HCEC 1CT (cell line): ENCODE data around the gene EPS8.
"Not testable (repeated sequence)": the region's sequence is repeated elsewhere in the genome, so short reads cannot be mapped to it uniquely, and the experiment has no call there.

Source experiments
- DNase-seq: peaks from one replicate; pipeline ENCODE4 v3.0.0-alpha.2; 2017

EPS8 gene

GRCh38 chr12:15754233-15754632 lies 35.0 kb downstream of the EPS8 start:
- peak; percentile 55 for DNase-seq

- DNase-seq = peak; percentile 71
Observed at GRCh38 chr12:15752785-15753184, 36.4 kb downstream of the EPS8 start.

DNA sequence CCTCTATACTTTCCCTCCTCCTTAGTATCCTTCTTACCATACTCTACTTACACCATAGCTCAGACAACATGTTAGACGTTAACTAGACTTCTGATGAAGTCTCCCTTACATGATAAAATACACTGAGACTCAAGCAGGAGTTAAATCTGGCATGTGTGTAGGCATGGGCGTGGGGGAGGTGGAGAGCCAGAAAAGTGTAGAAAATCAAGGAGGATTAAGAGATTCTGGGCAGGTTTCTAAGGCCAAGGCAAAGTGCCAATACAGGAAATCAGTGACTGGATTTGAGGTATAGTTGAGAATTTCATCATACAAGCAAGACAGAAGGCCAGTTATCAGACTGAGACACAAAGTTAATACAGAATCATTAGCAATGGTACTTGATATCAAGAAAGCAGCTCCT lies 37.4 kb downstream of the EPS8 start:
- no peak for DNase-seq

GRCh38 chr12:15749937-15750336 lies 39.3 kb downstream of the EPS8 start:
- no peak for DNase-seq

GRCh38 chr12:15741870-15742269 lies 47.3 kb downstream of the EPS8 start:
- DNase-seq = not testable (repeated sequence)

GRCh38 chr12:15741082-15741481 lies 48.1 kb downstream of the EPS8 start:
- DNase-seq = peak; percentile 47

DNA sequence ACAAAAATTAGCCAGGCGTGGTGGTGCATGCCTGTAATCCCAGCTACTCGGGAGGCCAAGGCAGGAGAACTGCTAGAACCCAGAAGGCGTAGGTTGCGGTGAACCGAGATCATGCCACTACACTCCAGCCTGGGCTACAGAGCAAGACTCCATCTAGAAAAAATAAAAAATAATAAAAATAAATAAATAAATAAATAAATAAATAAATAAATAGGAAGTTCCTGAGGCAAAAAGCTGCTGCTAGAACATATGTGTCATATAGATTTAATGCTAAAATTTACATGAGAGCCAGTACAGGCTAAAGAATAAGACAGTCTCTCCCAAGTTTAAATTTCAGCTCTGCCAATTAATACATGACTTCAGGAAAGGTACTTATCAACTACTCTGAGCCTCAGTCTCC lies 48.8 kb downstream of the EPS8 start:
- not testable (repeated sequence) for DNase-seq

DNA sequence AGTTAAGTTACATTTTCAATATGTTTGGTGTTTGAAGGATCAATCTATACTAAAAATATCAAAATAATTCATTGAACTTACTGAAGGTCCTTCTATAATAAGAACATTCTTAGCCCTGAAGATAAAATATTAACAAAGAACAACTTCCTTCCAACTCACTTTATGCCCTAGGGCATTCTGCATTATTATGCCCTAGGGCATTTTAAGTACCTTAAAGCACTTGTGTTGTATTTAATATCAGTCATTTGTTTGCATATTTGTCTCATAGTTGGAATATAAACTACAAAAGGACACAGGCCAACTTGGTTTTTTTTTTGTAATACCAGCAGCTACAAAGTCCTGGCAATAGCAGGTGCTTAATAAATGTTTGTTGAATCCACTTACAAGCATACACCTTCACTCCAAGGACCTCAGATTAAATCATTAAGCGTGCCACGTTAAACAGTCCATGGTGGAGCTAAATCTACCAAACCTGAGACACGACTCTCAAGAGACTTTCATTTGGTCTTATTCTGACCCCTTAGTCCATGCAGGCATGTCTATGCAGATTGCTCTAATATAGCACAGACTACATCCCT lies 50.7 kb downstream of the EPS8 start:
- no peak for DNase-seq

- no peak for DNase-seq
Observed at GRCh38 chr12:15735837-15736615, 53.2 kb downstream of the EPS8 start.

GRCh38 chr12:15733136-15733535 lies 56.1 kb downstream of the EPS8 start:
- no peak for DNase-seq

- DNase-seq = peak; percentile 48
Observed at GRCh38 chr12:15732341-15733061, 56.7 kb downstream of the EPS8 start.

DNA sequence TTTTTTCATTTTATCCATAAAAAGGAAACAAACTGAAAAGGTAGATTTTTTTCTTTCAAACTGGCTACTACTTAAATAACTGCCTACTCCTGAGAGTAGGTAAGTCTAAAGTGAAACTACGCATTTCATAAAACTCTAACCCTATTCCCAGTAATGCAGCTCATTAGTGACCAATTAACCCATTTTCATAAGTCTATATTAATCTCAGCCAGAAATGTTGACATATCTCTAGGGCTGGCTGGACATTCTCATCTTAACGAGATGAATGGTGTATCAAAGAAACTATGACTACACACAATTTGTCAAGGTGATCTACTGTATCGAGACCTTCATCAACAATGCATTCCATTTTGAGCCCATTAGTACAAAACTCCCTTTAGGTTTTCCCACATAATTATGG lies 57.2 kb downstream of the EPS8 start:
- DNase-seq = no peak

DNA sequence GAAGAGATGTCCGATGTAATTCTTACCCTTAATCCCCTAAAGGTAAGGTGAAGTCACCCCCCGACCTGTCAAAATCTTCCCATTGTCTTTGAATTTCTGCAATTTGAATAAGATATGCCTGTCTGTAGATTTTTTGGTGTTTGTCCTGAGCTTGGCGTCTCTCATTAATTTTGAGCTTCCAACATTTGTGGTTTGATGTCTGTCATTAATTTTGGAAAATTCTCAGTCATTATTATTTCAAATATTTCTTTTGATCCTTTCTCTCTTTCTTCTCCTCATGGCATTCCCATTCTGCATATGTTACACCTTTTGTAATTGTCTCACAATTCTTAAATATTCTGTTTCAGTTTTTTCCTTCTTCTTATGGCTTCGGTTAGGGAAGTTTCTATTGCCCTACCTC lies 60.1 kb downstream of the EPS8 start:
- DNase-seq = no peak

- DNase-seq = peak; percentile 83
Observed at GRCh38 chr12:15728118-15728598, 61.0 kb downstream of the EPS8 start.

- no peak for DNase-seq
Observed at GRCh38 chr12:15726878-15727150, 62.4 kb downstream of the EPS8 start.

- DNase-seq = no peak
Observed at GRCh38 chr12:15726027-15726877, 62.9 kb downstream of the EPS8 start.

DNA sequence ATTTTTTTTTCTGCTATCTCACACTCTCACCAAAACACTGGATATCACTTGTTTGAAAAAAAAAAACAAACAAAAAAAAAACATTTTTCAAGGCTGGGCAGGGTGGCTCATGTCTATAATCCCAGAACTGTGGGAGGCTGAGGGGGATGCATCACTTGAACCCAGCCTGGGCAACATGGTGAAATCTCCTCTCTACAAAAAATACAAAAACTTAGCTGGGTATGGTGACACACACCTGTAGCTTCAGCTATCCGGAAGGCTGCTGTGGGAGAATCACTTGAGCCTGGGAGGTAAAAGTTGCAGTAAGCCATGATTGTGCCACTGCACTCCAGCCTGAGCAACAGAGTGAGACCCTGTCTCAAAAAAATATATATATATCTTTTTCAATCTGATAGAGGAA lies 66.2 kb downstream of the EPS8 start:
- no peak for DNase-seq

DNA sequence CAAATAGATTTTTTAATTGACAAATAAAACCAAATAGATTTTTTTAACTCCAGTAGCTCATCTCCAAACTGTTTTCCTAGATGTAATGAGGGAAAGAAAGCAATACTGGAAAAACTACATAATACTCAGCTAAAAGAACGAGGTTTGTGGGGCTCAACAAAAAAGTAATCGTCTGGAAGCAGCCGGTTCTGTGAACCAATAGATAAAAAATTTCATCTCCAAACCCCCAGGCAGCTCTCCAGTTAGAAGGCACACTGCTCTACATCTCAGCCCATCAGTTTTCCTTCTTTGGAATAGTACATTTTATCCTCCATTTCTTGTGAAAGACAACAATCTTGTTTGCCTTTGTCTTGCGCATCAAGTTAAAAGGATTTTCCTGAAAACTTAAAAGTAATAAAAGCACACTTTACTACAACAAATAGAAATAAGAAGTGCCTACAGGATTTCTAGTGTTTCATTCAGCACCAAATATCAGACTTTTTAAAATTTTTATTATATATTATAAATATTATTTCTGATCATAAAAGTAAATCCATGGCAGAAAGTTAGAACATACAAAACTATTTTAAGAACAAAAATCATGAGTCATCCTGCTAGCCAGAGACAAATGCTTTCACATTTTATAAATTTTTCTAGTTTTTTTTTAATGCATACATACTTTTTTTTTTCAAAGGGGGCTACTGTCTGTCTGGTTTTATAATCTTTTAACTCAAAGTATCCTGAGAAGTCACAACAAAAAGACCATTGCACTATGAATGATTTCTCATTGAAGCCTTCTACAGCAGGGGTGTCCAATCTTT lies 67.7 kb downstream of the EPS8 start:
- DNase-seq = peak; percentile 69

GRCh38 chr12:15720295-15720694 lies 68.9 kb downstream of the EPS8 start:
- DNase-seq = peak; percentile 42

GRCh38 chr12:15719230-15719629 lies 70.0 kb downstream of the EPS8 start:
- DNase-seq = peak; percentile 48

GRCh38 chr12:15717940-15718567 lies 71.1 kb downstream of the EPS8 start:
- DNase-seq = no peak

DNA sequence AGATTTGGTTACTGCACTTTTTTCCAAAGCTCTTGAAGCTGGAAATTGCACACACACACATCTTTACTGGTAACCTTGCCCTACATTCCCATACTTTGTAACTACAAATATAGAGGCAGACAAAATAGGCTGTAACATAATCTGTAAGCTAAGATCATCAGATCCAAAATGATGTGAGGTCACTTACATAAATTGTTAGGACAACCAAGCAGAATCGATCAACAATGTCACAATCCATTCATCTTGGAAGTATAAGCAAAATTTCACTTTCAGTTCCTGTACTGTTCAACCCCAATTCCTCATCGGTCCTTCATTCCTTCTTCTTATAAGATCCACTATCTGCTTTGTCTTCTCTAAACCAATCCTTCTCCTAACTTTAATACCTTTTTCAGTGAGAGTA lies 72.6 kb downstream of the EPS8 start:
- DNase-seq = no peak
